Measurements from ENCODE around the gene B9D1.

Gene B9D1

GRCh38 chr17:19333132-19333440 is 29.4 kb downstream of the B9D1 start:
- DNase-seq (ENCODE audit: extremely low read depth, low read depth): no peak
- TF ChIP-seq, protein P1, sequence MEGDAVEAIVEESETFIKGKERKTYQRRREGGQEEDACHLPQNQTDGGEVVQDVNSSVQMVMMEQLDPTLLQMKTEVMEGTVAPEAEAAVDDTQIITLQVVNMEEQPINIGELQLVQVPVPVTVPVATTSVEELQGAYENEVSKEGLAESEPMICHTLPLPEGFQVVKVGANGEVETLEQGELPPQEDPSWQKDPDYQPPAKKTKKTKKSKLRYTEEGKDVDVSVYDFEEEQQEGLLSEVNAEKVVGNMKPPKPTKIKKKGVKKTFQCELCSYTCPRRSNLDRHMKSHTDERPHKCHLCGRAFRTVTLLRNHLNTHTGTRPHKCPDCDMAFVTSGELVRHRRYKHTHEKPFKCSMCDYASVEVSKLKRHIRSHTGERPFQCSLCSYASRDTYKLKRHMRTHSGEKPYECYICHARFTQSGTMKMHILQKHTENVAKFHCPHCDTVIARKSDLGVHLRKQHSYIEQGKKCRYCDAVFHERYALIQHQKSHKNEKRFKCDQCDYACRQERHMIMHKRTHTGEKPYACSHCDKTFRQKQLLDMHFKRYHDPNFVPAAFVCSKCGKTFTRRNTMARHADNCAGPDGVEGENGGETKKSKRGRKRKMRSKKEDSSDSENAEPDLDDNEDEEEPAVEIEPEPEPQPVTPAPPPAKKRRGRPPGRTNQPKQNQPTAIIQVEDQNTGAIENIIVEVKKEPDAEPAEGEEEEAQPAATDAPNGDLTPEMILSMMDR (IDR thresholded peaks at IDR 0.05; ENCODE audit: low read depth, low read length): no peak

- DNase-seq (ENCODE audit: extremely low read depth, low read depth): no peak
- TF ChIP-seq, protein P1 (IDR thresholded peaks at IDR 0.05; ENCODE audit: low read depth, low read length): no peak
Observed at GRCh38 chr17:19332371-19333131, 30.0 kb downstream of the B9D1 start.

DNA sequence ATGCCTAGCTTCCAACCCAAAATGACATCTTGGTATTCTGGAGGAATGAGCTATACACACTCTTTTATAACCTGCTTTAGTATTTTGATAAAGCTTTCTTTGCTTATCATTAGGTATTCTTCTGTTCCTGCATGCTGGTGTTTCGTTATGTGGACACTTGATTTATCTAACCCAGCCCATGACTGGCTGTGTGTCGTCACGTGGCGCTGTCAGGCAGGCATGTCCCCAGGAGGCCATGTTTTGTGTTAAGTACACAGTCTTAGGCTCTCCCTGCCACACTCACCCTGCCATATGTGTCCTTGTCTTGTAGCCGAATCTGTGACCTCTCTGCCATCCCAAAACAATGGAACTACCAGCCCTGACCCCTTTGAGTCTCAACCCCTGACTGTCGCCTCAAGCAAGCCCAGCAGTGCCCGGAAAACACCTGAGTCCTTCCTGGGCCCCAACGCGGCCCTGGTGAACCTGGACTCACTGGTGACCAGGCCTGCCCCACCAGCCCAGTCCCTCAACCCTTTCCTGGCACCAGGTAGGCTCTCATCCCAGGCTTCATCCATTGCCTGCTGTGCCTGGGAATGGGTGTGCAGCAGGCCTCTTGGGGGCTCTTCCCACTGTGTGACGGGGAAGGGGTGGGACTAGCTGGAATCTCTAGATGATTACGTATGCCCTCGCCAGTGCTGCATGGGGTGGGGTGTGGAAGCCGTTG is 30.8 kb downstream of the B9D1 start:
- TF ChIP-seq, protein P1 (IDR thresholded peaks at IDR 0.05; ENCODE audit: low read depth, low read length): no peak
- no peak for DNase-seq (ENCODE audit: extremely low read depth, low read depth)

DNA sequence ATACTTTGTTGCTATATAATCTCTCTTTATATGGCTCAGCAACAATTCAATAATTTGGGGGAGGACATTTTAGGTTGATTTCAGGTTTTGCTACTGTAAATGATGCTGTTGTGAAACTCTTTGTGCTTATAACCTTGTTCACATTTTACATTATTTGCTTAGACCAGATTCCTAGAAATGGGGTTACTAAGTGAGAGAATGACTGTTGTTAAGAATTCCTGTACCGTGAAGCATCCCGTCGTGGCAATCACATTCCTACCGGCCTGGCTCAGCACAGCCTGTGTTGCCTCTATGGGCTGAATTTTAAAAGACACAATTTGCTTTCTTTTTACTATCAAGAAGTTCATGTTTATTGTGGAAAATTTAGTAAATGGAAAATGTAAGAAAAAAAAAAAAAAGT is 31.4 kb downstream of the B9D1 start:
- DNase-seq (ENCODE audit: extremely low read depth, low read depth): no peak
- TF ChIP-seq, protein P1 (IDR thresholded peaks at IDR 0.05; ENCODE audit: low read depth, low read length): no peak; the same call in 1 of the 2 replicates

DNA sequence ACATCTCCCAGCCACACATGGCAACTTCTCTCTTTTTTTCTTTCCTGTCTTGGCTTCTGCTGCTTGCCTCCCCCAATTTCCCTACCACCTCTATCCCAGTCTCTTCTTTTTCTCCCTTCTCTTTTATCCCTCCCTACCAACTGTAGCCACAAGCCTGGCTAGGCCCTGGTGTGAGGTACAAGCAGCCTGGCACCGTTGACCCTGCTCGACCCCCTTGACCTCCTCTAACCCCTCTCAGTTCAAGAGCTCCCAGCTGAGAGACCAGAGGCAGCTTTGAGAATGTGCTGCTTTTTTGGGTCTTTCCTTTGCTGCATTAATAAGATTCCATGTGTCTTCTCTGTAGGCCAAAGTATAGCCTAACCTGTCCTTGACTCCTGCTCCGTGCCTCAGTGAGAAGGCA is 32.3 kb downstream of the B9D1 start:
- DNase-seq (ENCODE audit: extremely low read depth, low read depth): no peak

GRCh38 chr17:19329839-19330238 is 32.7 kb downstream of the B9D1 start:
- TF ChIP-seq, protein P1 (IDR thresholded peaks at IDR 0.05; ENCODE audit: low read depth, low read length): no peak
- DNase-seq (ENCODE audit: extremely low read depth, low read depth): no peak

More for the DNA sequence above, 32.3 kb downstream of the B9D1 start:
- TF ChIP-seq, protein P1 (IDR thresholded peaks at IDR 0.05; ENCODE audit: low read depth, low read length): no peak

- TF ChIP-seq, protein P1 (IDR thresholded peaks at IDR 0.05; ENCODE audit: low read depth, low read length): no peak
- no peak for DNase-seq (ENCODE audit: extremely low read depth, low read depth)
Observed at GRCh38 chr17:19329136-19329535, 33.4 kb downstream of the B9D1 start.

Data from AG09319 (cell line).